Neural cell (in vitro differentiated cells): ENCODE measurements around the gene HSD17B14.

Source experiments
- CTCF ChIP-seq: fragments of 450-650 bp; IDR thresholded peaks from 2 replicates; pipeline ENCODE4 v1.5.1; 2014; ENCODE audit warnings: antibody characterized with exemption, mild to moderate bottlenecking, moderate library complexity; ENCODE audit not compliant: poor library complexity, severe bottlenecking
- POLR2AphosphoS5 ChIP-seq: IDR thresholded peaks from 2 replicates; pipeline ENCODE4 v1.6.1; 2012
- RAD21 ChIP-seq: fragments of 450-650 bp; conservative IDR thresholded peaks from 2 replicates; pipeline ENCODE4 v1.6.1; 2014; ENCODE audit warnings: antibody characterized with exemption, mild to moderate bottlenecking, moderate library complexity
- REST ChIP-seq: IDR thresholded peaks from 2 replicates; pipeline ENCODE4 v1.6.1; 2012; ENCODE audit warnings: borderline replicate concordance

GRCh38 chr19:48859711-48860572 lies 23.7 kb upstream of the HSD17B14 start:
- no peak for TF ChIP-seq CTCF
- no peak for TF ChIP-seq REST
- no peak for TF ChIP-seq POLR2AphosphoS5
- no peak for TF ChIP-seq RAD21
